H1 (cell line): Measurements from ENCODE around the gene TMEM72. TPM values are rescaled to one million over a fixed set of nuclear protein-coding genes. Genes with fewer than 3 reads are reported as not detected.
A peak's percentile ranks its signal among the peaks of the same experiment; 100 is the strongest.

Source experiments
- CTCF ChIA-PET: fragments of 300-600 bp; sonication (Branson Sonifier 250); formaldehyde crosslinking; loops from one replicate; lab custom pipeline; 2021; ENCODE audit not compliant: partially characterized antibody; lab: Charles Lee
- POLR2A ChIA-PET: fragments of 300-600 bp; sonication (Branson Sonifier 250); formaldehyde crosslinking; loops from one replicate; lab custom pipeline; 2021; ENCODE audit warnings: inconsistent platforms; ENCODE audit not compliant: partially characterized antibody; lab: Charles Lee
- DNase-seq, 2 experiments: peaks; one replicate each; pipeline versions ENCODE4 v3.0.0 to v3.0.0-alpha.2; 2010 to 2022; ENCODE audit warnings: low spot score in 2 of 2, low read depth in 1 of 2, mixed read lengths in 1 of 2
- FAIRE-seq: peaks from 2 replicates; lab custom pipeline; 2011; peaks lifted over from hg19 to GRCh38; lab: Jason Lieb, UNC
- H2AFZ ChIP-seq: 2 replicates; pipeline ENCODE4 v1.8.1; 2012; ENCODE audit warnings: low read length, inconsistent platforms
- H2AK5ac ChIP-seq: 2 replicates; pipeline ENCODE4 v1.6.1; 2013; ENCODE audit warnings: low read depth, low read length
- H2BK120ac ChIP-seq: replicated peaks from 2 replicates; pipeline ENCODE3; 2013; ENCODE audit warnings: low read depth, low read length, inconsistent platforms
- H2BK12ac ChIP-seq: 2 replicates; pipeline ENCODE4 v1.6.1; 2013; ENCODE audit warnings: low read depth, low read length
- H2BK15ac ChIP-seq: 2 replicates; pipeline ENCODE4 v1.6.1; 2013; ENCODE audit warnings: low read length
- H2BK20ac ChIP-seq: 2 replicates; pipeline ENCODE4 v1.6.1; 2013; ENCODE audit warnings: low read length
- H2BK5ac ChIP-seq: 2 replicates; pipeline ENCODE4 v1.6.1; 2013; ENCODE audit warnings: low read depth, low read length
- H3K14ac ChIP-seq: 2 replicates; pipeline ENCODE4 v1.6.1; 2013; ENCODE audit warnings: inconsistent platforms; ENCODE audit not compliant: insufficient read length
- H3K18ac ChIP-seq: 2 replicates; pipeline ENCODE4 v1.6.1; 2013; ENCODE audit warnings: low read length; ENCODE audit errors: extremely low read depth
- H3K23ac ChIP-seq: 2 replicates; pipeline ENCODE4 v1.6.1; 2013; ENCODE audit warnings: inconsistent platforms; ENCODE audit not compliant: insufficient read length
- H3K23me2 ChIP-seq: 2 replicates; pipeline ENCODE4 v1.6.1; 2013; ENCODE audit warnings: low read depth, low read length
- H3K27ac ChIP-seq: 2 replicates; pipeline ENCODE4 v1.6.1; 2011; ENCODE audit warnings: low read depth, low read length, inconsistent platforms
- H3K27me3 ChIP-seq, 4 experiments: replicated peaks in 1 of 4; 1 replicate in 1 of 4; 2 replicates in 3 of 4; pipeline versions ENCODE4 v1.6.1 to v1.8.1; 2011 to 2013; ENCODE audit warnings: low read length in 3 of 4, mild to moderate bottlenecking in 3 of 4, inconsistent platforms in 2 of 4, mixed read lengths in 2 of 4, moderate library complexity in 1 of 4; ENCODE audit not compliant: control insufficient read depth in 3 of 4, insufficient read depth in 3 of 4; ENCODE audit errors: extremely low read depth in 1 of 4
- H3K36me3 ChIP-seq, 4 experiments: 2 replicates each; pipeline versions ENCODE4 v1.6.1 to v1.8.1; 2011 to 2013; ENCODE audit warnings: mild to moderate bottlenecking in 4 of 4, low read length in 3 of 4, moderate library complexity in 2 of 4, control low read depth in 1 of 4, inconsistent platforms in 1 of 4; ENCODE audit not compliant: insufficient read depth in 4 of 4, control insufficient read depth in 2 of 4
- H3K4ac ChIP-seq: replicated peaks from 2 replicates; pipeline ENCODE3; 2013; ENCODE audit warnings: low read length, low read depth, mixed read lengths, inconsistent platforms; ENCODE audit not compliant: insufficient read length
- H3K4me1 ChIP-seq, 4 experiments: replicated peaks in 1 of 4; 1 replicate in 1 of 4; 2 replicates in 3 of 4; pipeline versions ENCODE4 v1.6.1 to v1.8.1; 2011 to 2013; ENCODE audit warnings: low read length in 3 of 4, inconsistent platforms in 2 of 4, mixed read lengths in 1 of 4; ENCODE audit not compliant: insufficient read depth in 4 of 4, control insufficient read depth in 3 of 4
- H3K4me2 ChIP-seq, 2 experiments: 2 replicates each; pipeline versions ENCODE4 v1.6.1 to v1.8.1; 2011 to 2013; ENCODE audit warnings: low read depth in 2 of 2, low read length in 2 of 2, control low read depth in 1 of 2, inconsistent platforms in 1 of 2, mild to moderate bottlenecking in 1 of 2; ENCODE audit not compliant: insufficient read depth in 1 of 2
- H3K4me3 ChIP-seq, 4 experiments: fragments of 200-600, 300-600 bp in 1 of 4; sonication (generic), shearing (Covaris generic), sonication (Bioruptor Twin) in 1 of 4; 2 replicates each; pipeline versions ENCODE4 v1.5.1 to v1.8.1; 2011 to 2016; ENCODE audit warnings: low read length in 4 of 4, low read depth in 3 of 4, control low read depth in 2 of 4, inconsistent platforms in 2 of 4, mild to moderate bottlenecking in 2 of 4, mixed read lengths in 1 of 4, moderate library complexity in 1 of 4; ENCODE audit not compliant: insufficient read depth in 2 of 4; ENCODE audit errors: extremely low read depth in 1 of 4
- H3K56ac ChIP-seq: replicated peaks from 2 replicates; pipeline ENCODE3; 2013; ENCODE audit warnings: low read depth, mild to moderate bottlenecking, mixed read lengths, low read length, inconsistent platforms; ENCODE audit not compliant: insufficient read length
- H3K79me1 ChIP-seq: 2 replicates; pipeline ENCODE4 v1.6.1; 2013; ENCODE audit warnings: low read depth, low read length, control low read depth
- H3K79me2 ChIP-seq, 2 experiments: 2 replicates each; pipeline versions ENCODE4 v1.6.1 to v1.8.1; 2012 to 2013; ENCODE audit warnings: low read length in 2 of 2, mild to moderate bottlenecking in 2 of 2, inconsistent platforms in 1 of 2; ENCODE audit not compliant: insufficient read depth in 2 of 2, control insufficient read depth in 1 of 2
- H3K9ac ChIP-seq, 4 experiments: replicated peaks in 1 of 4; 1 replicate in 1 of 4; 2 replicates in 3 of 4; pipeline versions ENCODE4 v1.6.1 to v1.8.1; 2011 to 2013; ENCODE audit warnings: low read depth in 3 of 4, low read length in 3 of 4, control low read depth in 2 of 4, mild to moderate bottlenecking in 2 of 4, moderate library complexity in 2 of 4, inconsistent platforms in 1 of 4; ENCODE audit errors: extremely low read depth in 1 of 4
- H3K9me3 ChIP-seq, 2 experiments: 2 replicates each; pipeline versions ENCODE4 v1.6.1 to v1.8.1; 2012 to 2013; ENCODE audit warnings: mild to moderate bottlenecking in 2 of 2, moderate library complexity in 2 of 2, control low read depth in 1 of 2, inconsistent platforms in 1 of 2, low read depth in 1 of 2, low read length in 1 of 2, mixed read lengths in 1 of 2; ENCODE audit not compliant: insufficient read depth in 2 of 2
- H4K20me1 ChIP-seq, 2 experiments: replicated peaks in 1 of 2; 2 replicates each; pipeline versions ENCODE3 to v1.8.1; 2011 to 2013; ENCODE audit warnings: inconsistent platforms in 2 of 2, low read length in 2 of 2, mild to moderate bottlenecking in 1 of 2; ENCODE audit not compliant: insufficient read depth in 2 of 2, control insufficient read depth in 1 of 2
- H4K5ac ChIP-seq: 2 replicates; pipeline ENCODE4 v1.6.1; 2013; ENCODE audit warnings: low read length, low read depth, mixed read lengths, inconsistent platforms; ENCODE audit not compliant: insufficient read length
- H4K8ac ChIP-seq: 2 replicates; pipeline ENCODE4 v1.8.0; 2013; ENCODE audit warnings: mild to moderate bottlenecking, moderate library complexity, low read length, inconsistent platforms; ENCODE audit not compliant: insufficient read depth; ENCODE audit errors: extremely low read depth
- H4K91ac ChIP-seq: replicated peaks from 2 replicates; pipeline ENCODE3; 2013; ENCODE audit warnings: low read length, mixed read lengths, inconsistent platforms; ENCODE audit not compliant: insufficient read length
- BACH1 ChIP-seq: IDR thresholded peaks from 2 replicates; pipeline ENCODE4 v1.6.1; 2012; ENCODE audit warnings: low read length, improper control_type of control experiment
- CREB1 ChIP-seq: IDR thresholded peaks from 2 replicates; pipeline ENCODE4 v1.6.1; 2012; ENCODE audit warnings: inconsistent platforms
- EZH2 ChIP-seq: fragments of 200-600 bp; sonication (generic); IDR thresholded peaks from 2 replicates; pipeline ENCODE4 v1.7.1; 2012; ENCODE audit warnings: low read depth, mild to moderate bottlenecking, moderate library complexity, low read length, inconsistent platforms; ENCODE audit not compliant: severe bottlenecking
- JUN ChIP-seq: IDR thresholded peaks from 2 replicates; pipeline ENCODE4 v1.6.1; 2011; ENCODE audit warnings: low read depth, mild to moderate bottlenecking, improper control_type of control experiment, low read length
- KDM1A ChIP-seq: fragments of 200-600, 300-600 bp; sonication (generic); IDR thresholded peaks from 2 replicates; pipeline ENCODE4 v1.7.1; 2016; ENCODE audit warnings: mild to moderate bottlenecking, low read length, borderline replicate concordance
- KDM4A ChIP-seq: IDR thresholded peaks from one replicate; pipeline ENCODE4 v1.7.1; 2012; ENCODE audit warnings: low read depth, mild to moderate bottlenecking, moderate library complexity, low read length, inconsistent platforms; ENCODE audit not compliant: severe bottlenecking
- PHF8 ChIP-seq: fragments of 200-600 bp; sonication (generic); conservative IDR thresholded peaks from 2 replicates; pipeline ENCODE4 v1.7.1; 2012; ENCODE audit warnings: low read depth, mild to moderate bottlenecking, inconsistent platforms, low read length, moderate library complexity
- POU5F1 ChIP-seq: IDR thresholded peaks from 2 replicates; pipeline ENCODE4 v1.6.1; 2011; ENCODE audit warnings: low read depth, mild to moderate bottlenecking, low read length, moderate library complexity
- RAD21 ChIP-seq, 2 experiments: IDR thresholded peaks in 1 of 2; conservative IDR thresholded peaks in 1 of 2; 2 replicates each; pipeline ENCODE4 v1.6.1; 2011; ENCODE audit warnings: low read depth in 2 of 2, low read length in 2 of 2, improper control_type of control experiment in 1 of 2, inconsistent platforms in 1 of 2, mild to moderate bottlenecking in 1 of 2, moderate library complexity in 1 of 2
- SIX5 ChIP-seq: IDR thresholded peaks from 2 replicates; pipeline ENCODE4 v1.6.1; 2011; ENCODE audit warnings: mild to moderate bottlenecking, low read depth, low read length
- WGBS, 2 experiments: shearing (Covaris generic) in 1 of 2; methylation state at CpG; one replicate each; pipeline versions ENCODE4 v1.1.6 to v1.1.7; 2013 to 2015; ENCODE audit warnings: low lambda C conversion rate in 2 of 2, mixed read lengths in 2 of 2, inconsistent platforms in 1 of 2, low coverage in 1 of 2, missing lambda C conversion rate in 1 of 2; ENCODE audit not compliant: insufficient replicate concordance in 2 of 2, insufficient coverage in 1 of 2, insufficient read length in 1 of 2; ENCODE audit errors: extremely low coverage in 1 of 2, missing lambda C conversion rate in 1 of 2; 5-methylcytosine and 5-hydroxymethylcytosine counted together
- polyA plus RNA-seq, 7 experiments: library from polyadenylated mRNA; depleted of rRNA in 3 of 7; stranded (reverse) in 5 of 7; unstranded in 2 of 7; fragments of >200 nt in 5 of 7; fragments of 200-250 nt in 2 of 7; gene quantifications; 1 replicate in 5 of 7; 2 replicates in 1 of 7; 4 replicates in 1 of 7; pipeline versions ENCODE4 v1.2.1 to v1.2.3, GENCODE V29; 2011 to 2013; ENCODE audit warnings: missing spikeins in 2 of 7, mixed read lengths in 2 of 7
- total RNA-seq: library from RNA; stranded (reverse); fragmentation: NEBNext Ultra II Directional; extraction: Animal tissue kit (Norgen Biotek cat#: 25700); gene quantifications from 2 replicates; pipeline ENCODE4 v1.2.1, GENCODE V29; 2021
- TF ChIP-seq, protein P1 (sequence below), 3 experiments: IDR thresholded peaks; 1 replicate in 2 of 3; 2 replicates in 1 of 3; pipeline versions ENCODE4 v1.5.1 to v1.6.1; 2011; ENCODE audit warnings: low read length in 3 of 3, mild to moderate bottlenecking in 3 of 3, inconsistent platforms in 2 of 3, low read depth in 1 of 3, moderate library complexity in 1 of 3; ENCODE audit not compliant: insufficient read depth in 1 of 3; ENCODE audit errors: control extremely low read depth in 1 of 3

Gene TMEM72
- total and polyA plus RNA-seq, 2 of the 8 experiments (the other 6 are each of a cell fraction or from before 2014, with no cell fraction given) = not detected

DNA sequence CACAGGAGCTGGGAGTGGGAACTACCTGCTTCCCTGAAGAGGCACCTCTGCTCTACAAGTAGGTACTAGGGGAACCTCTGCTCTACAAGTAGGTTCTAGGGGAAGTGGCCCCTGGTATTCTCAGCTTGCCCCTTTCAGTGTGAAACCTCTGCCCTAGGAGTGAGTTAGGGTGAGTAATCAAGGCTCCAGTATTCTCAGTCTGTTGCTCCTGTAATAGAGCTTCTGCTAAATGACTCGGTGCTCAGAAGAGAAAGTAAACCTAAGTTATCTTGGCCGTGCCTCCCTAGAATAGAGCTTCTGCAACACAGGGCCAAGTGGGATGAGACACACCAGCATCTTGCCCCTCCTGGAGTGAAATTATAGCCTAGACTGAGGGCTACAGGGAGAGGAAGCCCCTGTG is 35.1 kb downstream of the TMEM72 start:
- CTCF ChIA-PET = interaction anchor here (1.0 to 13.4 kb wide), 5 partner anchors 10 to 44 kb away, joined by 4 to 143 read pairs (median 8); no protein-coding TSS in a partner anchor
- no peak for TF ChIP-seq PHF8
- TF ChIP-seq BACH1 = no peak
- TF ChIP-seq, protein P1, sequence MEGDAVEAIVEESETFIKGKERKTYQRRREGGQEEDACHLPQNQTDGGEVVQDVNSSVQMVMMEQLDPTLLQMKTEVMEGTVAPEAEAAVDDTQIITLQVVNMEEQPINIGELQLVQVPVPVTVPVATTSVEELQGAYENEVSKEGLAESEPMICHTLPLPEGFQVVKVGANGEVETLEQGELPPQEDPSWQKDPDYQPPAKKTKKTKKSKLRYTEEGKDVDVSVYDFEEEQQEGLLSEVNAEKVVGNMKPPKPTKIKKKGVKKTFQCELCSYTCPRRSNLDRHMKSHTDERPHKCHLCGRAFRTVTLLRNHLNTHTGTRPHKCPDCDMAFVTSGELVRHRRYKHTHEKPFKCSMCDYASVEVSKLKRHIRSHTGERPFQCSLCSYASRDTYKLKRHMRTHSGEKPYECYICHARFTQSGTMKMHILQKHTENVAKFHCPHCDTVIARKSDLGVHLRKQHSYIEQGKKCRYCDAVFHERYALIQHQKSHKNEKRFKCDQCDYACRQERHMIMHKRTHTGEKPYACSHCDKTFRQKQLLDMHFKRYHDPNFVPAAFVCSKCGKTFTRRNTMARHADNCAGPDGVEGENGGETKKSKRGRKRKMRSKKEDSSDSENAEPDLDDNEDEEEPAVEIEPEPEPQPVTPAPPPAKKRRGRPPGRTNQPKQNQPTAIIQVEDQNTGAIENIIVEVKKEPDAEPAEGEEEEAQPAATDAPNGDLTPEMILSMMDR (IDR thresholded peaks at IDR 0.05; ENCODE audit: control extremely low read depth in 1 of 3, insufficient read depth in 1 of 3, low read depth in 1 of 3, low read length in 3 of 3) = no peak
- no peak for TF ChIP-seq JUN
- no peak for TF ChIP-seq RAD21 (IDR thresholded peaks at IDR 0.05 in 1 of 2, conservative IDR thresholded peaks at IDR 0.05 in 1 of 2; ENCODE audit: low read depth in 2 of 2, low read length in 2 of 2)
- no peak for TF ChIP-seq CREB1
- TF ChIP-seq KDM4A = no peak
- TF ChIP-seq EZH2 = no peak
- no peak for TF ChIP-seq POU5F1
- TF ChIP-seq SIX5 = no peak
- TF ChIP-seq KDM1A = no peak

More for the DNA sequence above, 35.1 kb downstream of the TMEM72 start:
- Histone ChIP-seq H2BK15ac (0 out of 2 replicates have a peak overlapping the region, but pooled peaks have one; percentile 23), H2AFZ (no peak overlapping the region), H3K79me1 (no peaks in the 10 kb centered on the region; the same call in 1 of the 2 replicates), H2BK120ac (no peak overlapping the region), H3K79me2 (no peaks in the 10 kb centered on the region), H3K4ac (no peak overlapping the region), H3K9me3 (peaks cover 0 to 10% of the 10 kb centered on the region in 2 experiments; a peak in 2 of 4 replicates), H3K9ac (no peak overlapping the region), H3K27me3 (no peaks in the 10 kb centered on the region; a peak in 2 of 7 replicates), H3K4me3 (no peak overlapping the region), H2BK20ac (no peak overlapping the region), H3K14ac (no peak overlapping the region), H3K23ac (no peak overlapping the region), H3K23me2 (no peaks in the 10 kb centered on the region), H4K91ac (no peak overlapping the region), H3K18ac (no peak overlapping the region), H2AK5ac (no peak overlapping the region), H3K27ac (no peak overlapping the region), H3K4me1 (no peaks in the 10 kb centered on the region), H4K8ac (no peak overlapping the region), H3K36me3 (no peaks in the 10 kb centered on the region), H4K5ac (no peak overlapping the region), H4K20me1 (no peaks in the 10 kb centered on the region), H2BK5ac (no peak overlapping the region), H3K56ac (no peak overlapping the region), H2BK12ac (no peak overlapping the region), H3K4me2 (no peak overlapping the region)
- POLR2A ChIA-PET = interaction anchor here (0.6 to 1.3 kb wide), 3 partner anchors 10 to 1466 kb away, joined by 3 read pairs; no protein-coding TSS in a partner anchor
- no peak for FAIRE-seq
- 93% methylated on average over 2 of the region's 2 CpGs; no CpG with 5 or more reads in 1 of the 2 experiments for WGBS, 2 experiments
- DNase-seq = peak in 1 of 2 experiments; percentile 16
